ENCODE results near the gene ZNF226.

GRCh38 chr19:44142059-44142433 lies 22.9 kb upstream of the ZNF226 start:
- no peak for TF ChIP-seq CTCF (IDR thresholded peaks at IDR 0.05 in 4 of 5, conservative IDR thresholded peaks at IDR 0.05 in 1 of 5)
- TF ChIP-seq POLR2A (IDR thresholded peaks at IDR 0.05), result no peak

All from gastrocnemius medialis (tissue), 4 donors.